NCI-H1436 treated with DMSO at 0.1 percent for 48 hours (cell line): ENCODE measurements around the gene SORCS2.

Experiments used
- DNase-seq: peaks from one replicate; lab custom pipeline; 2025; lab: John Stamatoyannopoulos, UW

Gene SORCS2

DNA sequence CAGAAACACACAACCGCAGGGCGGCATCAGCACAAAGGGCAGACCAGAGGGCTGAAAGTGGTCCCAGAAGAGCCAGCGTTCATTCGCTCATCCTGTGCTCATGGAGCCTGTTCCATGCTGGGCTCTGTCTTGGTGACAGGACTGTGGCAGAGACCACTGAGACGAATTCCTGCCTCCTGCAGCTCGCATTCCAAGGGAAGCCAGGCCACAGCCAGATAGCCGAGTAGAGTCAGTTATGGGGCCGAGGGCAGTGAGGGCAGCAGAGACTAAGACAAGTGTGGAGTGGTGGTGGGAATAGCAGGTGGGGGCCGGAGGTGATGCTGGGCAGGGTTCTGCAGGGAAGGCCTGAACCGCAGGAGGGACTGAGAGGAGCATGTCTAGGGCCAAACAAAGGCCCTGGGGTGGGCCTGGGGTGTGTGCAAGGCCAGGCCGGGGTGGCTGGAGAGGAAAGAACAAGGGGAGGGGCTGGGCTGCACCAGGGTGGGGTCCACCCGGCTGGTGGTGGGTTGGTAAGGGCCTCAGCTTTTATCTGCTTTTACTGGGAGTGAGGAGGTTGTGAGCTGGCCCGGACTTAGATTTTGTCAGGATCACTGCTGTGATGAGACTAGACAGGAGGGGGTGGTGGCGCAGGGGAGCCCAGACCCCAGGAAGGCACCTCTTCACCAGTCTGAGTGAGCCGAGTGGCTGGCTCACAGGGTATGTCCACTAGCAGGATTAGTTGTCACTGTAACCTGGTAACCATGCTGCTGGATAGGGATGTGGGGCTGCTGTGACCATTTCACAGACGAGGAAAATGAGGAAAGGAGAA lies 236.1 kb downstream of the SORCS2 start:
- DNase-seq, result no peak

DNA sequence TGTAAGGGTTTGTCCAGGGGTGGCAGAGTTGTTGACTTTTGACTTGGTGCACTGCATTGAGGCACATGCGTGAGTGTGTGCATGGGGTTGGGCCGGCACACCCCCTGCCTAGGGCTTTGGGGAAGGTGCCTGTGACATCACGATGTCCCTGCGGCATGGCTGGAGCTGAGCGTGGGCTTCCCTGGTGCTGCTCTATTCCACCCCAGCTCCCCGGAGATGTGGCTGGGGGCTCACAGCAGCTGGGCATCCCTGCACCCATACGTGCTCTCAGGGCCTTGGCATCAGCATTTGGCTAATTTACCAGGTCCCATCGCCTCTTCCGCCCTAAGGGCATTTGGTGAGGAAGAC lies 236.7 kb downstream of the SORCS2 start:
- no peak for DNase-seq

- DNase-seq, result no peak
Measured at GRCh38 chr4:7429601-7430078, 237.3 kb downstream of the SORCS2 start.

GRCh38 chr4:7430368-7430964 lies 238.1 kb downstream of the SORCS2 start:
- DNase-seq, result no peak

GRCh38 chr4:7430965-7431695 lies 238.8 kb downstream of the SORCS2 start:
- DNase-seq, result no peak

GRCh38 chr4:7431696-7432530 lies 239.6 kb downstream of the SORCS2 start:
- no peak for DNase-seq

DNA sequence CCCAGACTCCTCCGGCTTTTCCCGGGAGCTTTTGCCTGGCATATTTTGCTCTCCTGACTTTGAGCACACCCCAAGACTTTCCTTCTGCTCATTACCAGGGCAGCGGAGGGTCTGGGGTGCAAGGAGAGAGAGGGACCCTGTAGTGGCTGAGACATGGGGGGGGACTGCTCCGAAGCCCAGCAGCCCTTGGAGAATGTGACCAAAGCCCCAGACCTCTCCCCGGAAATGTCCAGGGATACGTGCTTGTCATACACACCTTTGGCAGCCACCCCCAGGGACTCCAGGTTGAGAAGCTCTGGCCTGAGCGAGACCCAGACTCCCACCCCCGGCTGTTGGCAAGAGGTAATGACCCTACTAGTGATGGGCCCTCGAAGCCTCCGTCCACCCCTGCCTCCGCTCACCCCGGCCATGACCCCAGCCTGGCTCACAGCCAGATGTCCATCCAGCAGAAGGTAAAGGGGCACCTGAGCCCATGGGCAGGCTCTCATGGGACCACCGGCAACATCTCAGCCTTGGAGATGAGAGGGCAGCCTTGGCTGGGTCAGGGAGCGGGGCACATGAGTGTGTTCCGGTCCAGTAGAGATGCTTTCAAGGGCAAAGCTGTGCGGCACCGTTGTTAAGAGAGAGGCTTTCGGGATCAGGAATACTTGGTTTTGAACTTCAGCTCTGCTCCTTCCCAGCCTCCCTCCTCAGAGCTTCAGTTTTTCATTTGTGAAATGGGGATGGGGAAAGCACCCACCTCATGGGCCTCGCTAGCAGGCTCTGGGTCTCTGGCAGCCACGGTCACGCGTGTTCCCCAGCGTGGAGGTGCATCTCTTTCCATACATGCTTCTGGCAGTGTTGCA lies 240.4 kb downstream of the SORCS2 start:
- DNase-seq, result no peak

- no peak for DNase-seq
Measured at GRCh38 chr4:7433376-7434140, 241.2 kb downstream of the SORCS2 start.

- no peak for DNase-seq
Measured at GRCh38 chr4:7434141-7434765, 241.9 kb downstream of the SORCS2 start.

DNA sequence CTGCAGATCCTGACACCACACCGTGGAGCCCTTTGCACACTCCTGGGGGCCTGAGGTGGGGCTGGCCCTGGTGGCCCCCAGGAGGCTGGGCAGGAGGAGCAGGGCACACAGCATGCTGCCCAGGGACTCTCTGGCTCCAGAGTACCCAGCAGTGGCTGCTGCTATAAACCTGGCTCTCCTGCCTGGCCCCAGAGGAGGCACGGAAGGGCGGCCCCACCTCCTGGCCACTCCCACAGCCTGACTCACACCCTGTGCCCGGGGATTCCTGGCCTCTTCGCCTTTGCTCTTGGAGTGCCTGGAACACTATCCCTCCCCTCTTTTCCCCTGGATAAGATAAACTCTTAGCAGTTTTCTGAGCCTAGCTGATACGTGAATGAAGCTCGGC lies 242.4 kb downstream of the SORCS2 start, which contains the start of gene PSAPL1:
TSS of gene PSAPL1 (minus strand) at position 165 of the 385 bp plus-strand sequence. CDS start at position 114, 51 bp downstream.
- DNase-seq, result no peak

DNA sequence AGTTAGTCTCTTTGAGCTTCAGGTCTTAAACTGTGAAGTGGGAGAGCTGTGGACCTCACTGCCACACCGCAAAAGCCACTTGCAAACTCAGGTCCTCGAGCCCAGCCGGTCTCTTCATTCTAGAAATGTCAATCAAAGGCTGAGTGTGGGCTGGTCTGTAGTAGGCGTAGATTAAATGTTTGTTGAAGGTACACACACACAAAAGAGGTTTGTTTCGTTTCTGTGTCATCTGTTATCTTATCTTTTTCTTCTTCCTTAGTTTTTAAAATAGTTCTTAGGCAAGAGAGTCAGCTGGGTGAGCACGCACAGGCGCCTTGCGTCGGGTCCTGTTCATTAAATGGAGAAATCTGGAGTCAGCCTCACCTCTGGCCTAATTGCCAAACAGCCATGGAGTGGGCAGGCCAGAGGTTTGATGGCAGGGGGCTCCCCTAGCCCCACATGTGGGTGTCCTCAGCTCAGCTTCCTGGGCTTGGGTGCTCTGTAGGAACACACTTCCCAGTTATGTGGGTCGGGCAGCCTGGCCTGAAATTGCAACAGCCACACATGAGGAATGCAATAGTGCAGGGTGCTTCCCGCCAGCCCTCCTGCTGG lies 243.2 kb downstream of the SORCS2 start:
- no peak for DNase-seq

- no peak for DNase-seq
Measured at GRCh38 chr4:7436256-7436655, 243.9 kb downstream of the SORCS2 start.

DNA sequence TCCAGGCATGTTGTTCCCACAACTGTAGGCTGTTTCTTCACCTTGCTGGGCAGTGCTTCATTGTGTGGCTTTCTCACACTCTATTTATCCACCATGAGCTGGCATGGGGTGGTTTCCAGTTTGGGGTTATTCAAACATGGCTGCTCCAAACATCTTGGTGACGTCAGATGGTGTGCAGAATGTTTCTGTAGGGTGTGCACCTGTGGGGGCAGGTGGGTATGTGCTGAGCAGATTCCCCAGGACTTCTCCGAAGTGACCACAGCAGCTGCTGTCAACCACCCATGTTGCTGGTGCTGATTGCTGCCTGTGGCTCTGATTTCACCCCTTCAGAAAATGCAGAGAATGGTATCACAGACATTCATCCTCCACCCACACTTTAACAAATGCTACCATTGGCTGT lies 247.4 kb downstream of the SORCS2 start:
- DNase-seq, result no peak

DNA sequence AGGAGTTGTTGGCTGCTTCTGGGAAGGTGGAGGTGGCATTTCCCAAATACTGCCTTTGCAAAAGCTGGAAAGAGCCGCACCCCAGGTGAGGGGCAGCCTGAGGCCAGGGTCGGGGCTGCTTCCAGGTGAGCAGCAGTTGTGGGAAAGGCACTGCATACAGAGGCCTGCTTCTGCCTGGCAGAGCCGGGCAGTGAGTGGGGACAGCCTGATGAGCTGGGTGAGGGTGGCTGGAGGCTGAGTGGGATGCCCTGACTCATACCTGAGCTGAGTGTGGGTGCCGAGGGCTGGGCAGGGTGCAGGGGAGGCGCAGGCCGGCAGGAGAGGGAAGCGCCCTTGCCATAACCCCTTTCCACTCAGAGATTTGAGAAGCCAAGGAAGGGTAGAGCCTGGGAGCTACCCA lies 248.9 kb downstream of the SORCS2 start:
- DNase-seq, result no peak

- DNase-seq, result no peak
Measured at GRCh38 chr4:7442574-7443162, 250.3 kb downstream of the SORCS2 start.

DNA sequence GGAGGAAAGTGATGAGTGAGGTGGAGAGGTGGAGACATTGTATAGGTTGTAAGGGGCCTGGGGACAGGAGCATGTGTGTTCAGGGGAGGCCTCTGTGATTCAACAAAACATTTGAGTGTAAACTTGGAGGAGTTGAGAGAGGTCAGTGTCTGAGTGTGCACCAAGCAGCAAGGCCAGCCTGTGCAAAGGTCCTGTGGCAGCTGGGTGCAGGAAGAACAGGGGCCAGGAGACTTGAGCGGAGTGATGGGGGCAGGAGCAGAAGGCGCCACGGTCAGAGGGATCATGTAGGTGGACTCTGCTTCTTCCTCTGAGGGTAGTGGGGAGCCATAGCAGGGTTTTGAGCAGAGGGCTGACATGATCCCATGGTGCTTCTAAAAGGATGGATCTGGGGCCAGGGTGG lies 252.0 kb downstream of the SORCS2 start:
- DNase-seq, result no peak

DNA sequence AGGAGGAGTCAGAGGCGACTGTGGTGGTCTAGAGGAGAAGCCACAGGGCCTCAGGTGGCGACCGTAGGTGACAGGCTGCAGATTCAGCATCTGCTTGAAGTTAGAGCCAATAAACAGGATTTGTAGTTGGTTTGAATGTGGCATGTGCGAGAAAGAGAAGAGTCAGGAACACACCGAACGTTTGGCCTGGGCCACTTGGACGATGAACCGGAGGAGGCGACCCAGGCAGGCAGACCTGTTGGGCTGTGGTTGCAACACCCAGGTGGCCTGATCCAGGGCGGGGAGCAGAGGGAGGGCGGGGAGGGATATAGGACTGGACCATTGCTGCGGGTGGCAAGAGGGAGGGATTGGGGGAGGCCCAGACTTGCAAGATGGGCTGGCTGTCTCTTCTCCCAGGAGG lies 252.4 kb downstream of the SORCS2 start:
- no peak for DNase-seq

DNA sequence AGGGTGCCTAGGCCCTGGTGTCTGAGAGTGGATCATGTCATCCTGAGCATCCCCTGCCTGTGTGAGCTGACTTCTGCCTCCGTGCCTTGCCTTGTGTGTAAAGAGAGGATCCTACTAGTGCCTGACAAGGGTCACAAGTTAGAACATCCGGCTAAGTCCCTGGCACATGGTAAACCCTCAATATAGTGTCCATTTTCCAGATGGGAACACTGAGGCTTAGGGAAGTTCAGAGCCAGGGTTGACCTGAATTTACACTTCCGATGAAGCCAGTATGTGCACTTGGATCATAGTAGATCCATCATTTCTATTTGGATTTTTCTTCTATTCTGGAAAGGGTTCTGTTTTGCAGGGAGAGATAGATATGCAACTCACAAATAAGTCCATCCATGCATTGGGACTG lies 254.9 kb downstream of the SORCS2 start:
- no peak for DNase-seq

DNA sequence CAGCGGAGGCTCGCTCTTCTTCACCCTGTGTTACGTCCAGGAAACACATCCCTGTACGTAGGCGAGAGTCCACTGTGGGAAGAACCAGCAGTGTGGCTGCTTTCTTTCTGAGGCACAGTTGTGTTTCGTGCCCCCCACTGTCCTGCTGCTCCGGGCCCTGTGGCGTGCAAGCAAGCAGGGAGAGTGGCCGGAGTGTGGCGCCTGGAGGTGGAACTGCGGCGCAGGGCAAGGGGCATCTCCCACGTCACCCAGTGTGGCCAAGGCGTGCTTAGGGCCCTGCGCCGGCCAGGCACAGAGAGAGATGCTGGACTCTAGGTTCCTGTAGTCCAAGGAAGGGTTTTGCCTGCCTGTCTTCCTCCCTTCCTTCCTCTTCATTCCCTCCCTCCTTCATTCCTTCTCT lies 255.7 kb downstream of the SORCS2 start:
- DNase-seq, result no peak
